B cell (primary cell): ENCODE measurements around the gene KHDC4. TPM values are rescaled to one million over a fixed set of nuclear protein-coding genes. Genes with fewer than 3 reads are reported as not detected.

Source experiments
- ATAC-seq: fragments of 200-7000 bp; cut with Tn5 transposase; one replicate; pipeline ENCODE4 v1.10.0; 2021; ENCODE audit warnings: low read depth, mild to moderate bottlenecking, moderate number of reproducible peaks, moderate library complexity
- CTCF ChIA-PET: fragments of 350-600 bp; sonication (Branson Sonifier 250); formaldehyde crosslinking; loops from one replicate; lab custom pipeline; 2021; ENCODE audit warnings: antibody characterized with exemption, inconsistent platforms; lab: Charles Lee
- POLR2A ChIA-PET: fragments of 350-600 bp; sonication (Branson Sonifier 250); formaldehyde crosslinking; loops from one replicate; lab custom pipeline; 2021; ENCODE audit warnings: antibody characterized with exemption; lab: Charles Lee
- DNase-seq: peaks from one replicate; pipeline ENCODE4 v3.0.0; 2013
- H2AFZ ChIP-seq: 2 replicates; pipeline ENCODE4 v1.6.1; 2012; ENCODE audit warnings: mild to moderate bottlenecking, low read depth, low read length; ENCODE audit not compliant: insufficient read depth, poor library complexity, severe bottlenecking
- H3K27ac ChIP-seq, 2 donors: 1 replicate in 1 of 2; 2 replicates in 1 of 2; pipeline ENCODE4 v1.5.1; 2012 to 2013; ENCODE audit warnings: low read length in 2 of 2, mild to moderate bottlenecking in 2 of 2, moderate library complexity in 1 of 2
- H3K27me3 ChIP-seq, 4 experiments: fragments of 200-600 bp in 1 of 4; sonication (generic) in 1 of 4; replicated peaks in 1 of 4; 1 replicate in 2 of 4; 2 replicates in 2 of 4; pipeline versions ENCODE4 v1.6.1 to v1.7.0; 2013 to 2016; ENCODE audit warnings: low read length in 3 of 4, mild to moderate bottlenecking in 2 of 4, mixed read lengths in 1 of 4, moderate library complexity in 1 of 4; ENCODE audit not compliant: insufficient read depth in 4 of 4, control insufficient read depth in 3 of 4; ENCODE audit errors: control extremely low read depth in 1 of 4
- H3K36me3 ChIP-seq, 2 experiments: replicated peaks in 1 of 2; 1 replicate in 1 of 2; 2 replicates in 1 of 2; pipeline versions ENCODE4 v1.6.1 to v1.7.1; 2013; ENCODE audit warnings: low read length in 1 of 2; ENCODE audit not compliant: insufficient read depth in 2 of 2, control insufficient read depth in 1 of 2; ENCODE audit errors: control extremely low read depth in 1 of 2, extremely low read depth in 1 of 2
- H3K4me1 ChIP-seq, 2 donors: fragments of 200-600 bp in 1 of 2; sonication (generic) in 1 of 2; 1 replicate in 1 of 2; 2 replicates in 1 of 2; pipeline versions ENCODE4 v1.5.1 to v1.6.1; 2013 to 2017; ENCODE audit warnings: low read length in 2 of 2; ENCODE audit not compliant: control insufficient read depth in 2 of 2, insufficient read depth in 2 of 2
- H3K4me2 ChIP-seq: replicated peaks from 2 replicates; pipeline ENCODE3; 2012; ENCODE audit warnings: mild to moderate bottlenecking, low read depth, low read length; ENCODE audit not compliant: poor library complexity, severe bottlenecking
- H3K4me3 ChIP-seq, 5 experiments: fragments of 200-600 bp in 1 of 5; sonication (generic) in 1 of 5; 1 replicate in 3 of 5; 2 replicates in 2 of 5; pipeline versions ENCODE4 v1.5.1 to v1.7.0; 2011 to 2016; ENCODE audit warnings: low read length in 4 of 5, mild to moderate bottlenecking in 4 of 5, low read depth in 2 of 5, control low read depth in 1 of 5, moderate library complexity in 1 of 5; ENCODE audit not compliant: insufficient read depth in 1 of 5; ENCODE audit errors: control extremely low read depth in 1 of 5, extremely low read depth in 1 of 5
- H3K79me2 ChIP-seq: fragments of 200-600 bp; sonication (generic); one replicate; pipeline ENCODE4 v1.6.0; 2016; ENCODE audit warnings: low read length; ENCODE audit not compliant: control insufficient read depth, insufficient read depth
- H3K9ac ChIP-seq: fragments of 200-600 bp; sonication (generic); 2 replicates; pipeline ENCODE4 v1.6.1; 2017; ENCODE audit warnings: mild to moderate bottlenecking, low read length, moderate library complexity
- H3K9me3 ChIP-seq, 3 donors: one replicate each; pipeline versions ENCODE4 v1.6.1 to v1.7.1; 2013; ENCODE audit warnings: low read length in 2 of 3; ENCODE audit not compliant: control insufficient read depth in 2 of 3, insufficient read depth in 1 of 3; ENCODE audit errors: control extremely low read depth in 1 of 3
- H4K20me1 ChIP-seq: 2 replicates; pipeline ENCODE4 v1.6.0; 2012; ENCODE audit warnings: mild to moderate bottlenecking, low read length; ENCODE audit not compliant: insufficient read depth, control insufficient read depth, poor library complexity, severe bottlenecking
- H3K27ac Mint-ChIP-seq: one replicate; pipeline ENCODE4 v1.8.0; 2021; ENCODE audit warnings: mixed read lengths
- H3K27me3 Mint-ChIP-seq: one replicate; pipeline ENCODE4 v1.8.0; 2021; ENCODE audit warnings: mixed read lengths
- H3K4me1 Mint-ChIP-seq: one replicate; pipeline ENCODE4 v1.8.0; 2021; ENCODE audit warnings: mixed read lengths
- H3K4me3 Mint-ChIP-seq: one replicate; pipeline ENCODE4 v1.8.0; 2021; ENCODE audit warnings: mixed read lengths
- H3K9me3 Mint-ChIP-seq: one replicate; pipeline ENCODE4 v1.8.0; 2022; ENCODE audit warnings: mixed read lengths; ENCODE audit not compliant: insufficient read depth
- CTCF ChIP-seq: fragments of 200-600 bp; IDR thresholded peaks from one replicate; pipeline ENCODE4 v1.8.0; 2022; ENCODE audit warnings: antibody characterized with exemption, mild to moderate bottlenecking
- EZH2 ChIP-seq: IDR thresholded peaks from 2 replicates; pipeline ENCODE4 v1.6.1; 2012; ENCODE audit warnings: borderline replicate concordance, low read depth, mild to moderate bottlenecking, moderate library complexity, low read length; ENCODE audit not compliant: insufficient read depth, poor library complexity, severe bottlenecking
- WGBS: methylation state at CpG from one replicate; pipeline ENCODE4 v1.1.5; 2013; ENCODE audit warnings: missing lambda C conversion rate; ENCODE audit not compliant: insufficient coverage; 5-methylcytosine and 5-hydroxymethylcytosine counted together
- intact Hi-C: fragments of 100-400 bp; cut with micrococcal nuclease; formaldehyde crosslinking; loops from one replicate; pipeline ENCODE4 v1.10.0; 2022
- polyA plus RNA-seq: library from polyadenylated mRNA; depleted of rRNA; stranded (reverse); fragments of >200 nt; gene quantifications from 2 replicates; pipeline ENCODE4 v1.2.3, GENCODE V29; 2012
- total RNA-seq, 2 donors: library from RNA; stranded (reverse); fragments of 120-200 nt in 1 of 2; gene quantifications; 1 replicate in 1 of 2; 2 replicates in 1 of 2; pipeline versions ENCODE4 v1.2.3 to v1.2.4, GENCODE V29; 2013 to 2022

KHDC4 gene
- total and polyA plus RNA-seq, 2 donors (not counting 1 experiment from before 2014, with no cell fraction given), result 51.3 to 122 TPM

DNA sequence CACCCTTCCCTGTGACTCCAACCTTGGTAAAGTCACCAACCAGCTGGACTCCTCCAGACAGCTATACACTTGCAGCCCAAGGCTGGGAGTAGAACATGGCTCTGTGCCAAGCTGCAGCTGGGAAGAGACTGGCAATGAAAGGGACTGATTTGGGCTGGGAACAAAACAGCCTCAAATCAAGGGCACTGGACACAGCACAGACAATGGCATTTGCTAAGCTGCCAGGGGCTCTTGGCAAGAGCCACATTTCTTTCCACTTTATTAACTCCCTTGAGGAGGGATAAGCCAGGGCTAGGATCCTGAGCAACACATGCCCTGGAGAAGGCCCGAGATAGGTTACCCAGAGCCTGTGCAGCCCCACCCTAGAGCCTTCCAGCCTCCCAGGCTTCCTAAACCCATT lies 62.8 kb downstream of the KHDC4 start:
- H3K4me1 ChIP-seq, result no peaks in the 10 kb centered on the region
- no peak overlapping the region for H3K27ac Mint-ChIP-seq
- no peak overlapping the region for H3K4me3 Mint-ChIP-seq
- ATAC-seq (no peak), DNase-seq (no peak)
- no peak overlapping the region for H3K4me2 ChIP-seq
- no peaks in the 10 kb centered on the region for H3K9me3 ChIP-seq
- no peaks in the 10 kb centered on the region for H3K9me3 Mint-ChIP-seq
- no peak overlapping the region for H3K27ac ChIP-seq
- no peaks in the 10 kb centered on the region for H3K27me3 Mint-ChIP-seq
- ChIA-PET CTCF (no interaction called here), POLR2A (no interaction called here)
- no peak overlapping the region for H2AFZ ChIP-seq
- H3K27me3 ChIP-seq, result no peaks in the 10 kb centered on the region
- H3K79me2 ChIP-seq, result no peaks in the 10 kb centered on the region
- H3K9ac ChIP-seq, result no peak overlapping the region
- H3K4me3 ChIP-seq, result no peak overlapping the region
- no peaks in the 10 kb centered on the region for H4K20me1 ChIP-seq
- no peak for TF ChIP-seq CTCF
- TF ChIP-seq EZH2, result no peak
- H3K36me3 ChIP-seq, result peaks cover 0 to 4% of the 10 kb centered on the region in 2 experiments
- H3K4me1 Mint-ChIP-seq, result no peaks in the 10 kb centered on the region
- intact Hi-C loops, result no loop called here
- 86% methylated on average over 1 of the region's 1 CpG for WGBS

- no peaks in the 10 kb centered on the region for H4K20me1 ChIP-seq
- H3K27ac Mint-ChIP-seq, result no peak overlapping the region
- H3K9ac ChIP-seq, result no peak overlapping the region
- no peak overlapping the region for H2AFZ ChIP-seq
- TF ChIP-seq CTCF (no peak), EZH2 (no peak)
- no peak overlapping the region for H3K4me3 ChIP-seq
- 96% methylated on average over 6 of the region's 8 CpGs for WGBS
- no peak for DNase-seq
- no peaks in the 10 kb centered on the region for H3K9me3 Mint-ChIP-seq
- no peaks in the 10 kb centered on the region for H3K27me3 Mint-ChIP-seq
- no peaks in the 10 kb centered on the region for H3K27me3 ChIP-seq
- ChIA-PET POLR2A (no interaction called here), CTCF (no interaction called here)
- peaks cover 0 to 4% of the 10 kb centered on the region in 2 experiments for H3K36me3 ChIP-seq
- no peaks in the 10 kb centered on the region for H3K4me1 ChIP-seq
- intact Hi-C loops, result no loop called here
- H3K9me3 ChIP-seq, result no peaks in the 10 kb centered on the region
- H3K4me1 Mint-ChIP-seq, result no peaks in the 10 kb centered on the region
- no peak overlapping the region for H3K4me2 ChIP-seq
- H3K79me2 ChIP-seq, result no peaks in the 10 kb centered on the region
- no peak for ATAC-seq
- no peak overlapping the region for H3K27ac ChIP-seq
- H3K4me3 Mint-ChIP-seq, result no peak overlapping the region
Observed at GRCh38 chr1:155867766-155868165, 66.4 kb downstream of the KHDC4 start.
